HEK293T (cell line): Measurements from ENCODE around the gene DDX24.

ENCODE experiments used
- ARNT ChIP-seq: fragments of 450-650 bp; IDR thresholded peaks from 2 replicates; pipeline ENCODE4 v1.6.1; 2017; ENCODE audit warnings: mild to moderate bottlenecking
- BHLHE40 ChIP-seq: fragments of 450-650 bp; IDR thresholded peaks from 2 replicates; pipeline ENCODE4 v1.6.1; 2016; ENCODE audit warnings: mild to moderate bottlenecking, moderate library complexity, borderline replicate concordance
- ELF4 ChIP-seq: fragments of 450-650 bp; IDR thresholded peaks from 2 replicates; pipeline ENCODE4 v1.6.1; 2017; ENCODE audit warnings: antibody characterized with exemption
- FOXA1 ChIP-seq: fragments of 450-650 bp; IDR thresholded peaks from 2 replicates; pipeline ENCODE4 v1.6.1; 2016; ENCODE audit warnings: mild to moderate bottlenecking
- FOXK2 ChIP-seq: fragments of 450-650 bp; IDR thresholded peaks from 2 replicates; pipeline ENCODE4 v1.6.1; 2016; ENCODE audit warnings: mild to moderate bottlenecking
- FOXM1 ChIP-seq: fragments of 450-650 bp; IDR thresholded peaks from 2 replicates; pipeline ENCODE4 v1.6.1; 2017; ENCODE audit warnings: mild to moderate bottlenecking, borderline replicate concordance
- HDGF ChIP-seq: fragments of 450-650 bp; IDR thresholded peaks from 2 replicates; pipeline ENCODE4 v1.6.1; 2017; ENCODE audit warnings: antibody characterized with exemption, borderline replicate concordance
- L3MBTL2 ChIP-seq: fragments of 450-650 bp; conservative IDR thresholded peaks from 2 replicates; pipeline ENCODE4 v1.6.1; 2016; ENCODE audit warnings: mild to moderate bottlenecking
- LEF1 ChIP-seq: fragments of 450-650 bp; IDR thresholded peaks from 2 replicates; pipeline ENCODE4 v1.6.1; 2017; ENCODE audit warnings: mild to moderate bottlenecking, borderline replicate concordance
- NFRKB ChIP-seq: fragments of 450-650 bp; IDR thresholded peaks from 2 replicates; pipeline ENCODE4 v1.6.1; 2016; ENCODE audit warnings: mild to moderate bottlenecking, moderate library complexity
- SP1 ChIP-seq: fragments of 450-650 bp; IDR thresholded peaks from 2 replicates; pipeline ENCODE4 v1.6.1; 2017
- SUZ12 ChIP-seq: fragments of 450-650 bp; IDR thresholded peaks from 2 replicates; pipeline ENCODE4 v1.6.1; 2016; ENCODE audit warnings: mild to moderate bottlenecking
- TARDBP ChIP-seq: fragments of 450-650 bp; IDR thresholded peaks from 2 replicates; pipeline ENCODE4 v1.6.1; 2016
- ZNF384 ChIP-seq: fragments of 450-650 bp; IDR thresholded peaks from 2 replicates; pipeline ENCODE4 v1.6.1; 2016

- TF ChIP-seq BHLHE40 (no peak), L3MBTL2 (no peak), SP1 (no peak), FOXA1 (no peak), NFRKB (no peak), SUZ12 (no peak), FOXM1 (no peak), ZNF384 (no peak), FOXK2 (no peak), ELF4 (no peak), TARDBP (no peak), ARNT (no peak), LEF1 (no peak), HDGF (no peak)
Observed at GRCh38 chr14:94027566-94028449, 53.2 kb downstream of the DDX24 start.
